Activated T-helper 2 cell treated with anti-CD3 and anti-CD28 coated beads, Interferon-gamma antibody, Interleukin-2, Interleukin-4, amounts not matched to agents 10 μg/mL and 5 μg/mL and 100 μg/mL, durations not matched to agents 14 hours and 24 hours and 36 hours (primary cell): ENCODE measurements around the gene RBMX. TPM values are rescaled to one million over a fixed set of nuclear protein-coding genes. Genes with fewer than 3 reads are reported as not detected.
"Not testable (repeated sequence)": the region's sequence is repeated elsewhere in the genome, so short reads cannot be mapped to it uniquely, and the experiment has no call there.

Source experiments
- DNase-seq: peaks from one replicate; pipeline ENCODE4 v3.0.0; 2021; ENCODE audit warnings: low spot score
- H3K27ac Mint-ChIP-seq: one replicate; pipeline ENCODE4 v1.8.0; 2021; ENCODE audit warnings: mixed read lengths
- H3K27me3 Mint-ChIP-seq: one replicate; pipeline ENCODE4 v1.8.0; 2021; ENCODE audit warnings: low read depth, mixed read lengths
- H3K36me3 Mint-ChIP-seq: one replicate; pipeline ENCODE4 v1.8.0; 2021; ENCODE audit warnings: low read depth, mixed read lengths
- H3K4me1 Mint-ChIP-seq: one replicate; pipeline ENCODE4 v1.8.0; 2021; ENCODE audit warnings: low read depth, mixed read lengths
- H3K4me3 Mint-ChIP-seq: one replicate; pipeline ENCODE4 v1.8.0; 2021; ENCODE audit warnings: low read depth, mild to moderate bottlenecking, moderate library complexity, mixed read lengths
- H3K9me3 Mint-ChIP-seq: one replicate; pipeline ENCODE4 v1.8.0; 2021; ENCODE audit warnings: mixed read lengths
- intact Hi-C: fragments of 100-400 bp; cut with micrococcal nuclease; formaldehyde crosslinking; loops from one replicate; pipeline ENCODE4 v1.15.1; 2023
- total RNA-seq: library from RNA; stranded (reverse); gene quantifications from 2 replicates; pipeline ENCODE4 v1.2.3, GENCODE V29; 2022

Gene RBMX
- total RNA-seq, 1 donor from 2014 or later = 311 TPM

GRCh38 chrX:136900071-136900470 lies 19.5 kb upstream of the RBMX start:
- H3K27me3 Mint-ChIP-seq, H3K9me3 Mint-ChIP-seq, H3K27ac Mint-ChIP-seq, DNase-seq, H3K4me1 Mint-ChIP-seq, H3K36me3 Mint-ChIP-seq, H3K4me3 Mint-ChIP-seq, intact Hi-C loops: not testable (repeated sequence)

GRCh38 chrX:136899221-136899620 lies 18.7 kb upstream of the RBMX start:
- no peaks in the 10 kb centered on the region for H3K36me3 Mint-ChIP-seq
- no peaks in the 10 kb centered on the region for H3K9me3 Mint-ChIP-seq
- H3K4me3 Mint-ChIP-seq = no peak overlapping the region
- DNase-seq = no peak
- H3K27ac Mint-ChIP-seq = no peak overlapping the region
- no peaks in the 10 kb centered on the region for H3K27me3 Mint-ChIP-seq
- intact Hi-C loops = no loop called here
- peaks cover 2% of the 10 kb centered on the region for H3K4me1 Mint-ChIP-seq

- H3K27me3 Mint-ChIP-seq, DNase-seq, intact Hi-C loops, H3K36me3 Mint-ChIP-seq, H3K9me3 Mint-ChIP-seq, H3K4me3 Mint-ChIP-seq, H3K4me1 Mint-ChIP-seq, H3K27ac Mint-ChIP-seq: not testable (repeated sequence)
These were observed 18.2 kb upstream of the RBMX start for GRCh38 chrX:136898752-136899151.

GRCh38 chrX:136896121-136896914 lies 15.8 kb upstream of the RBMX start:
- intact Hi-C loops = no loop called here
- Mint-ChIP-seq H3K36me3 (no peaks in the 10 kb centered on the region), H3K4me1 (peaks cover 2% of the 10 kb centered on the region), H3K27ac (no peak overlapping the region), H3K9me3 (no peaks in the 10 kb centered on the region), H3K27me3 (no peaks in the 10 kb centered on the region), H3K4me3 (no peak overlapping the region)
- DNase-seq = no peak

- no peak overlapping the region for H3K27ac Mint-ChIP-seq
- no peaks in the 10 kb centered on the region for H3K9me3 Mint-ChIP-seq
- no peak overlapping the region for H3K4me3 Mint-ChIP-seq
- no peaks in the 10 kb centered on the region for H3K36me3 Mint-ChIP-seq
- DNase-seq = no peak
- intact Hi-C loops = no loop called here
- peaks cover 1% of the 10 kb centered on the region for H3K4me1 Mint-ChIP-seq
- H3K27me3 Mint-ChIP-seq = no peaks in the 10 kb centered on the region
These were observed 11.9 kb upstream of the RBMX start for GRCh38 chrX:136892412-136892811.

GRCh38 chrX:136890596-136890995 lies 10.1 kb upstream of the RBMX start:
- DNase-seq, H3K4me3 Mint-ChIP-seq, H3K4me1 Mint-ChIP-seq, H3K27ac Mint-ChIP-seq, H3K27me3 Mint-ChIP-seq, H3K9me3 Mint-ChIP-seq, intact Hi-C loops, H3K36me3 Mint-ChIP-seq: not testable (repeated sequence)

- no peaks in the 10 kb centered on the region for H3K9me3 Mint-ChIP-seq
- no peak for DNase-seq
- H3K36me3 Mint-ChIP-seq = no peaks in the 10 kb centered on the region
- peaks cover 9% of the 10 kb centered on the region for H3K4me1 Mint-ChIP-seq
- intact Hi-C loops = no loop called here
- H3K27me3 Mint-ChIP-seq = no peaks in the 10 kb centered on the region
- no peak overlapping the region for H3K4me3 Mint-ChIP-seq
- H3K27ac Mint-ChIP-seq = no peak overlapping the region
These were observed 8.7 kb upstream of the RBMX start for GRCh38 chrX:136889269-136889668.

GRCh38 chrX:136880003-136880451 lies 498 bp downstream of the RBMX start:
- no peaks in the 10 kb centered on the region for H3K9me3 Mint-ChIP-seq
- peak overlapping the region; percentile 98 for H3K27ac Mint-ChIP-seq
- intact Hi-C loops = loop anchor here (1.0 to 2.0 kb wide), 3 partner anchors 29 to 169 kb away; no protein-coding TSS in a partner anchor
- H3K4me1 Mint-ChIP-seq = peaks cover 21% of the 10 kb centered on the region
- peaks cover 46% of the 10 kb centered on the region for H3K36me3 Mint-ChIP-seq
- H3K4me3 Mint-ChIP-seq = peak overlapping the region; percentile 98
- no peaks in the 10 kb centered on the region for H3K27me3 Mint-ChIP-seq
- peak; percentile 24 for DNase-seq

- intact Hi-C loops = loop anchor here (2.0 kb wide), 1 partner anchor 14 kb away; no protein-coding TSS in a partner anchor
- DNase-seq = no peak
- H3K36me3 Mint-ChIP-seq = peaks cover 55% of the 10 kb centered on the region
- peak overlapping the region; percentile 98 for H3K27ac Mint-ChIP-seq
- no peaks in the 10 kb centered on the region for H3K27me3 Mint-ChIP-seq
- no peaks in the 10 kb centered on the region for H3K9me3 Mint-ChIP-seq
- H3K4me1 Mint-ChIP-seq = peaks cover 19% of the 10 kb centered on the region
- H3K4me3 Mint-ChIP-seq = peak overlapping the region; percentile 98
These were observed 1.4 kb downstream of the RBMX start for GRCh38 chrX:136879001-136879687.

GRCh38 chrX:136878423-136878822 lies 2.1 kb downstream of the RBMX start:
- intact Hi-C loops = loop anchor here (2.0 kb wide), 1 partner anchor 14 kb away; no protein-coding TSS in a partner anchor
- no peak for DNase-seq
- H3K36me3 Mint-ChIP-seq = peaks cover 62% of the 10 kb centered on the region
- peaks cover 20% of the 10 kb centered on the region for H3K4me1 Mint-ChIP-seq
- H3K27ac Mint-ChIP-seq = peak overlapping the region; percentile 12
- H3K4me3 Mint-ChIP-seq = peak overlapping the region; percentile 98
- H3K27me3 Mint-ChIP-seq = no peaks in the 10 kb centered on the region
- no peaks in the 10 kb centered on the region for H3K9me3 Mint-ChIP-seq

GRCh38 chrX:136874114-136874513 lies 6.4 kb downstream of the RBMX start:
- H3K27me3 Mint-ChIP-seq, H3K9me3 Mint-ChIP-seq, H3K4me3 Mint-ChIP-seq, DNase-seq, intact Hi-C loops, H3K27ac Mint-ChIP-seq: not testable (repeated sequence)
- Mint-ChIP-seq H3K36me3 (peaks cover 84% of the 10 kb centered on the region), H3K4me1 (peaks cover 27% of the 10 kb centered on the region)

GRCh38 chrX:136873210-136873609 lies 7.3 kb downstream of the RBMX start:
- H3K27me3 Mint-ChIP-seq, H3K4me3 Mint-ChIP-seq, H3K9me3 Mint-ChIP-seq, H3K27ac Mint-ChIP-seq, DNase-seq, intact Hi-C loops: not testable (repeated sequence)
- H3K36me3 Mint-ChIP-seq = peaks cover 84% of the 10 kb centered on the region
- H3K4me1 Mint-ChIP-seq = peaks cover 27% of the 10 kb centered on the region

GRCh38 chrX:136872091-136872700 lies 8.3 kb downstream of the RBMX start:
- Mint-ChIP-seq H3K27ac (peak overlapping the region; percentile 33), H3K36me3 (peaks cover 84% of the 10 kb centered on the region), H3K9me3 (no peaks in the 10 kb centered on the region), H3K4me3 (no peak overlapping the region), H3K27me3 (no peaks in the 10 kb centered on the region), H3K4me1 (peaks cover 31% of the 10 kb centered on the region)
- DNase-seq = no peak
- intact Hi-C loops = no loop called here
